ENCODE data around the gene ABCA5.

The ABCA5 gene

DNA sequence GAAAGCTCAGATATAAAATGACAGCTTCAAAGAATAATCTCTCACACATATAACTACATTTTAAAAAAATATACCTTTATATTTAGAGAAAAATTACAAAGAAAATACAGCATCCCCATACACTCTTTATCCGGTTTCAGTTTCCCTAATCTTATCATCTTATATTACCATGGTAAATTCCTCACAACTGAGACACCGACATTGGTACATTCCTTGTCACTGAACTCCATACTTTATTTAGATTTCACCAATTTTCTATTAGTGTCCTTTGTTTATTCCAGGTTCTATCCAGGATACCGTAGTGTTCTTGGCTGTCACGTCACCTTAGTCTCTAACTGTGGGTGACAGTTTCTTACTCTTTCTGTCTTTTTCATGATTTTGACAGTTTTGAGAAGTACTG, 76.3 kb downstream of the ABCA5 start:
- no peak for DNase-seq

DNA sequence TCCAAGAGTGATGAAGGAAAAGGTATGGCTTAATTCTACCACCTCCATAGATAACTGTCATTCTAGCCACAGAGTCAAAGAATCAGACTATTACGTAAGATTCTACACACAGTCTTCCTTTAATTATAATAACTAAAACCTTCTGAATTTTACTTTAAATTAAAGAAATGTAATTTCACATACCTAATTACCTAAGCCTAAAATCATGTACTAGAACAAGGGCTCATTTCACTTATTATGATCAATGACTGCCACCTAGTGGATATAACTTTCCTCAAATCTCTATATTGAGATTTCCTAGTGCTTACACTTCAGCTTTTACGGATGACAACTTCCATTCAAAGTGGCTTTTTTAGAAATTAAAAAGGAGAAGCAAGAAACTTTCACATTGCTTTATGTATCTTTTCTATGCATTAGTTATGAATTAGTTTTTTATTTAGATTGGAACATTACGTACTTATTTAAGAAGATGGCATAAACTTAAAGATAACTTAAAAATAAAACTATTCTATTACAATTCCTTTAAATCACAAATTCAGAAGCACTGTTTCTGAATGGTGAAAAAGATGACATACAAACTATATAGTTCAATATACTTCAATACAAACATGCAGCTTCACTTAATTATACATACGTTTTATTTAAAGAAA, 80.1 kb downstream of the ABCA5 start:
- no peak for DNase-seq

DNA sequence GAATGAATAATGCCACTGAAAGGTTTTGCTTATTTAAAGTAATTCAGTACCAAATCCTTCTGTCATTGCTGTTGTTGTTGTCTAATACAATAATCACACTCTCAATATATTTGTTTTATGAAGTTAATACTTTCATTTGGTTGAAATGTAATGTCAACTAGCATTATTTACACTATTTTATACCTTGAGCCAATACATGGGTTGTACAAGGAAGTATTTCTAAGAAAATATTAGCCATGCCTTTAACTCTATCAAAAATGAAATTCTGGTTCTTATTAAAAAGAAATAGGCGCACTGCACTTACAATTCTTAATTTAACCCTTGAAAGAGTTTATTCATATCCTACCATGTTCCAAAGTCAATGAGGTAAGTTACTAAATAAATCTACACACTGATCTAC, 80.7 kb downstream of the ABCA5 start:
- no peak for DNase-seq

DNA sequence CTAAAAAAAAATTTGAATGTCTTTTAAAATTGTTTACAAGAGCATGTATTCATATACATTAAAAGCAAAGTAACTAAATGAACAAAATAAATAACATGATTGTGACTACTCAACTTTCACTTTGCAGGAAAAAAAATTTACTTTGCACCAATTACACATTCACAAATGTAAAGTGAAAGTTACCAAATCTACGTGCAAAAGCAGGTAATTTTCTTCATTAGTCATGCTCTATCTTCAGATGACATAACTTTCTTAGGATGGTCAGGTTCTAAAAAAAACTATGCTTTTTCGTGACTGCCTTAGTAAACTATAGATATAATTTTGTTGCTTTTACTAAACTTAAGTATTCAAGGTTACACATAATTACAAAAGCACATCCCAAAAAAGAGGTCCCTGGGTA, 81.3 kb downstream of the ABCA5 start:
- DNase-seq, result no peak

DNA sequence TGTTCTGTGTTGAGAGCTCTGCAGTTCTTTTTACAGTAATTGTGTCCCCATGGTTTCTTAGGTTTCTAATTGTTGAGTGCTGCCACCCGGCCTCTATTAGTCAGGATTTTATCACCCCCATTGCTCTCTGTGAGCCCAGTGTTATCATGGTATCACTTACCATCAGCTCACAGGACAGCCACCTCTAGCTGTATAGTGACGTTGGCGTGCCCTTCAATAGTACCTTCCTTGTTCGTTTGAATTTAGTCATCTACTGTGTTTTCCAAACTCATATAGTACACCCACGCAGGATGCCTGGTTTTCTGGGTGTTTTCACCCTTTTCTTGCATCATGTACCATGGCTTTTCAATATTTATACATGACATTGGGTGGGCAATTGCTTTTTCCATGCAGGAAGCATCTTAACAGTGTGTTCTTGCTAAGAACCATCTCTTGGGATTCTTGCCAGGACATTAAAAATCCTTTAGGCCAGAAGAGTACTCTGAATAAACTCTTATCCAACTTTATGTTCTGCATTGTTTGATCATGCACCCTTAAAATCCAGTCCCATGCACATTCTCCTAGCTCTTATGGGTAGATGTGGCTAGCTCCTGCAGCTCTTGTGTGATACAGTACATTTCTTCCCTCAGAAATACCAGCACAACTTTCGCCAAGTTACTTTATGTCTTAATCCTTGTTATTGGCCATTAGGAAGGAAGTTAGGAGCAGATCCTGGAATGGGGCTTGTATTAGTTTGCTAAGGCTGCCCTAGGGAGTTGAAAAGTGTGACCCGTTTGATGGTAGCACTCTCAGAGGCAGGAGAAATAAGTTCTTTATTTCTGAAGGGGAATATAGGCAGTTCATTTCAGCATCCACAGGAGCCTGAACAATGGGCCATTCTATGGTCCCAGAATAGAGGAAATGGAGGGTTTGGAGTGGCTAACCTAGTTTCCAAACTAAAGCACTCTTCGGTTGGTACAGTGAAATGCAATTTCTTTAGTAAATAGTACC, 87.0 kb downstream of the ABCA5 start:
- no peak for DNase-seq

DNA sequence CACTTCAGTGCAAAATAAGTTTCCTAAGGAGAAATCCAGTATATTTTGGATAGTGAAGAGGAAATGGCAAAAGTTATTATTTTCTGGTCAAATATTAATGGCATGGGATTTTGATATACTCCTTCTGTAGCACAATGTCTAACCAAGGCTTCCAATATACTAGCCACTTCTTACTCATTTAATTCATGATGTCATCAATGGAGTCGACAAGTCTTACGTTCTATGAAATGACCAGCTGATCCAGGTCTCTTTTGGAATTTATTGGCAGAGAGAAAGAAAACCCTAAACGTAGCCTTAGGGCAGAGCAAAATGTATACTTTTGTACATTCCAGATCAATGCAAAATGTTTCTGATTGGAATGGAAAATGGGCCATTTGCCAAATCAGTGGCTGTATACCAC, 90.0 kb downstream of the ABCA5 start:
- no peak for DNase-seq

DNA sequence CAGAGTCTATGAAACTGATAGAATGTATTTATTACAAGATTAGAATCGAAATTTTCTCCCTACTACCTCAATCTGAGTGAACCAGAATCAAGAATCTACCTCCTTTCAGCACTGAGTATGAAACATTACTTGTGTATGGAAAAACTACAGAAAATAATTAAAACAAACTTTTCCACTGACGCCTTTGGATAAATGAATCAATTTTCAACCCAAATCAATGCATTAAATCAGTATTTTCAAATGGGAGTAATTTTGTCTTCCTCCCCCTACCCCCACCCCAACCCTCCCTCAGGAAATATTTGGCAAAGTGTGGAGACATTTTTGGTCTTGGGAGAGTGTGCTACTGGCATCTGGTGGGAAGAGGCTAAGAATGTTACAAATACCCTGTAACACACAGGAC, 90.5 kb downstream of the ABCA5 start:
- DNase-seq, result no peak

DNA sequence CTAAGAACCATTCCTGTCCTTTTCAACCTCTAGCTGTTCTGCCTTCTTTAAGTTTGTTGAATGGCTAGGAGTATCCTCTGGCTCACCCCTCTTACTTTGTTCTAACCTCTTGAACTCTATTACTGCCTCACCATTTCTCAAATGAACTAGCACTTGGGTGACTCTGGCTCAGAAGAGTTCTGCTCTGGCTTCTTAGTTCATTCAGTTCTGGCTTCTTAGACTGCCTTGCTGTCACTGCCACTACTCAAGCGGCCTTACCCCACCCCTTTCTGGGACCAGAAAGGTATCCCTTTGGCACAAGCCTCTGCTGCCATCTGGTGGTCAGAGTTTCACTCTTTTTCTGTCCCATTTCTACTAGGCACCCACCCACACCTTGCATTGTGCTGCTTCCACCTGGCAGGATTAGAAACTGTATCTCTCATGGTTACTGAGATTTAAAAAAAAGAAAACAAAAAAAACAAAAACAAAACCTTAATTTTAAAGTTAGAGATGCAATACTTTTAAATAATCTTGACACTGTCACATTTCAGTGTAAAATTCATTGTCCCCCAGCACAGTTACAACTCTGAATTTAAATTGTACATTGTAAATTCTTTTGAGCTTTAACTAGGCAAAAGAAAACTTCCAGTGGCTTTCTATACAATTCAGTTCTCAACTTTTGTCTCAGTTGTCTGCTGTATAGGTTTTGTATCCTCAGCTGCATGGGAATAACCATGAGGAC, 91.4 kb downstream of the ABCA5 start:
- peak; percentile 11 for DNase-seq

DNA sequence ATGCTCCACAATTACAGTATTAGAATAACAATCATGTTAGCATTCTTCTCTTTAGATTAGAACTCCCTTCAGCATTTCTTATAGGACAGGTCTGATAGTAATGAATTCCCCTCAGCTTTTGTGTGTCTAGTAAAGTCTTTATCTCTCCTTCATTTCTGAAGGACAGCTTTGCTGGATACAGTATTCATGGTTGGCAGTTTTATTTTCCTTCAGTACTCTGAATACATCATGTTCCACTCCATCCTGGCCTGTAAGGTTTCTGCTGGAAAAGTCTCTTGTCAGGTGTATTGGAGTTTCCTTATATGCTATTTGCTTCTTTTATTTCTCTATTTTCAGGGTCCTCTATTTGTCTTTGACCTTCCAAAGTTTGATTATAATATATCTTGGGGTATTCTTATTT, 94.3 kb downstream of the ABCA5 start:
- DNase-seq, result no peak

DNA sequence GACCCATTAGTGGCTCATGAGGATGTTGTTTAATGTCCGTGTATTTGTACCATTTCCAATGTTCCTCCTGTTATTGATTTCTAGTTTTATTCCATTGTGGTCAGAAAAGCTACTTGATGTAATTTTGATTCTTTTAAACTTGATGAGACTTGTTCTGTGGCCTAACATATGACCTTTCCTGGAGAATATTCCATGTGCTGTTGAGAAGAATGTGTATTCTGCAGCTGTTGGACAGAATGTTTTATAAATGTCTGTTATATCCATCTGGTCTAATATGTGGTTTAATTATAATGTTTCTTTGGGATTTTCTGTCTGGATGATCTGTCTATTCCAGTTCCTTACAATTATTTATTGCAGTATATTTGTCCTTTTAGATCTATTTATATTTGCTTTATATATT, 95.4 kb downstream of the ABCA5 start:
- DNase-seq, result no peak

DNA sequence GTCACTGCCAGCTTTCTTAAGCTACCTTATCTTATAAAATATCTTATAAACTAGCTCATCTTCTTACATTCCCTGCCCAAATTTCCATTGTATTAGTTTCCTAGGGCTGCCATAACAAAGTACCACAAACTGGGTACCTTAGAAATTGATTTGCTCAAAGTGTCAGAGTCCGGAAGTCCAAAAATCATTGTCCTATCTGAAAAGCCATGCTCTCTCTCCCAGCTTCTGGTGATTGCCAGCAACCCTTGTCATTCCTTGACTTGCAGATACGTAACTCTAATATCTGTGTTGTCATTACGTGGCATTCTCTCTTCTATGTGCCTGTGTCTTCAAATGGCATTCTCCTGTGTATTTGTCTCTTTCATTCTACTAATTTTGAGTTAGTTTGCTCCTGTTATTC, 96.0 kb downstream of the ABCA5 start:
- no peak for DNase-seq

DNA sequence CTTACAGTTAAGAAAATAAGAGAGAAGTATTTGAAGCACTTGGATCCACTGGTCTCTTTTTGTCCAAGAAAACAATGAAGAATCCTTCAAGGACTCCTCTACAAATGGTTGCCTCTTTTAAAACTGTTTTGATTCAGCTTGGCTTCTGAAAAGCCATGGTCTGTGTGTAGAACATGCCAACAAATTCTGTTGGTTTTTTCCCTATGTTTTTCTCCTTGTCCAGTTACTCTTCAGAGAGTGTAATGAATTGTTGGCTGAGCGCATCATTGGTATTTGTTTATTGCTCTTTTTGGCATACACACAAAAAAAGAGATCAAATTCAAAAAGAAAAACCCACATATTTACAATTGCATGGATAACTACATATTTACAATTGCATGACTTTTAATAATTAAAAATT, 98.4 kb downstream of the ABCA5 start, which contains the start of gene ABCA10:
ABCA10 (minus strand) TSS at position 249 of the 400 bp plus-strand sequence. CDS start 3,466 bp downstream, outside the sequence.
- DNase-seq, result no peak

DNA sequence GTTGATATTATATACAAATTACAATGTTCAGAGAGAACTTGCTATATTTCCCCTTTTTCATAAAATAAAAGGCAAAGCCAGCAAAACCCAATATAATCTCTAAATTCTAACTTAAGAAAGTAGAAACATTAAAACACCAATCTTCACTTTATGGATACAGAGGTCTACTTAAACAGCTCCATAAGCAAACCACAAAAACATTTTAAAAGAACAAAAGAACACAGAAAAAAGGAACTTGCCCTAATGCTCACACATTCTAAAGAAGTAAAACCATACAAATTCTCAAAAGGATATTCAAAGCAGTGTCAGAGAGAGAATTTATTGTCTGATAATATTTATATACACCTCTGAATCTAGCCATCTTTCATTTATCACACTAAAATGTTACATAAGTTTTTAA, 98.9 kb downstream of the ABCA5 start:
- DNase-seq, result no peak

DNA sequence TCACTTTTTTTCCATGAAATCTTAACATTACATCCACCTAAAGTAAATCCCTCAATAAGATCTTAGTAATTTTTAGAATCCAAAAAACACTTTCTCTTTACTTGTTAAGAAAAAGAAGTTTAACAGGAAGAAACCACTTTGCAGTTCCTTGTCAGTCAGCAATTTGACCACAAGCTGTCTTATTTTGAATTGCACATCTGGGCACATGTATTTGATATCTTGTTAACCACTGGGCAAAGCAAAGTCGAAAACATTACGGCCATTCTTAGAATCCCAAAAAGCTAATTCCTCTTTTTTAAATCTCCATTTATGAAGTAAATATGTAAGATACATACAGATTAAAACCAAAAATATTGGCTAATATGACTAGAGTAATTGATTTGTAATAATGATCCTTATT, 99.4 kb downstream of the ABCA5 start:
- no peak for DNase-seq

DNA sequence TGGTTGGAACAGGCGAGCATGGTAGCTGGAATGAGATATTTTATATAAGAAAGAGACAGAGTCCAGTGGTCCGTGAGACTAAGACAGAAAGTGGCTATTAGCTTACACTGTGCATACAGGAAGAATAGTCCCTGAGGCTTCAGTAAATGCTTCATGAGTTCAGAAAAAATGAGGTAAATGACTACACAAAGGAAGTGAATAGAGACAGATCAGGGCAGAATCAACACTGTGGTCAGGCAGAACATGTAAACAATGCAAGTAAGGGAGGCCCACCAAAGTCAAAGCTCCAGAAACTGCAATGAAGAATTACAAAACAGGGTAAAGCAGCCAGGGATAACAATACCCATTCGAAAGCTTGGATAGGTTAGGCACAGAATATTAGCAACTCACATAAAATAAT, 103.1 kb downstream of the ABCA5 start:
- DNase-seq, result no peak

DNA sequence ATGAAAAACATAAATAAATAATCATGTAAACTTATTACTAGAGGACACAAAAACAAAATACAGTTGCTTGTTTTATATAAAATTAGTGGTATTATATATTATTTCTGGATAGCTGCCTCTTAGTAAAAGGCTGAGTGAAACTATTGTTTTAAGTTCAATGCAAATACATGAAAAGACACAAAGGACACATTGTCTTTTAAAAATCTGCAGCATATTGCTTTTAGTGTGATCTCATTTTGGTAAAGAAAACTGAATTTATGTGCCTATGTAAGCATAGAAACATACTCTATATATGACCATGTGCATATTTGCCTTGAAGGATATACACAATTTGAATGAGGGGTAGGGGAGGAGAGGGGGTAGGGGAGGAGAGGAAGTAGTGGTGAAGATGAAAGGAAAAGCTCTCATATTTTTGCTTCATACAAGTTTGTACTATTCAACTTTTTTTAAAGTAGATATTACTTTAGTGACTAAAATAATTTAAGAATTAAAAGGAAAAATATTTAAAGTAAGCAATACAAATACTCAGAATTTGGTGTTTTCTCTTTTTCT, 104.2 kb downstream of the ABCA5 start:
- no peak for DNase-seq

DNA sequence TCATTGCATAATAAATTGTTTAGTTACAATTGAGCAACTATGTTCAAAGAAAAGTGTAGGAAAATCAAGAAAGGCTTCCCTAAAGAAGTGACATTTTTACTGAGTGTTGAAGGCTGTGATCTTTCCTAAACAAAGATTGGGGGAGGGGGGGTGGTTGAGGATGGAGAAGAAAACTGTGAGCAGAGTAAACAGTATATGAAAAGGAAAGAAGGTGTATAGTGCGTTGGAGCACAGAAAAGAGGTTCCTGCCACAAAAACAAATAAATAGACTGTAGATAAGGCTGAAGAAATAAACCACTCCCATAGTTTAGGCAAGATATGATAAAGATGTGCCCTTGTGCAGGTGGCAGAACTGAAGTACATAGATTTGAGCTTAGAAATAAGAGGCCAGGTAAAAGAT, 106.8 kb downstream of the ABCA5 start:
- DNase-seq, result no peak

DNA sequence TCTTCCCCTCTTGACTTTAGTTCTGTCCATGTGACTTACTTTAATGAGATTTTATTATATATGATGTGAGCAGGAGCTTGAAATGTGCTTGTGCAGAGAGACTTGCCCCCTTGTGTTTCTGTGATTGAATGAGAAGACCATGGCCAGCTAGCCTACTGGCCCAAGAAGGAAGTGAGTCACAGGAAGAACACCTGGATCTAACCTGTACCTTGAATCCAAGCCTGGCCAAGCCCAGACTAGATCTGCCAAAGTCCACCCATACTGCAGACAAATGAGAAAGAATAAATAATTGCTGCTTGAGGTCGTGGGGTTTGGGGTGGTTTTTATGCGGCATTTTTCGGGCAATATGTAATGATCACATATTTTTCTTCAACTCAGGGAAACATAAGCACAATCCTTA, 107.9 kb downstream of the ABCA5 start:
- no peak for DNase-seq

DNA sequence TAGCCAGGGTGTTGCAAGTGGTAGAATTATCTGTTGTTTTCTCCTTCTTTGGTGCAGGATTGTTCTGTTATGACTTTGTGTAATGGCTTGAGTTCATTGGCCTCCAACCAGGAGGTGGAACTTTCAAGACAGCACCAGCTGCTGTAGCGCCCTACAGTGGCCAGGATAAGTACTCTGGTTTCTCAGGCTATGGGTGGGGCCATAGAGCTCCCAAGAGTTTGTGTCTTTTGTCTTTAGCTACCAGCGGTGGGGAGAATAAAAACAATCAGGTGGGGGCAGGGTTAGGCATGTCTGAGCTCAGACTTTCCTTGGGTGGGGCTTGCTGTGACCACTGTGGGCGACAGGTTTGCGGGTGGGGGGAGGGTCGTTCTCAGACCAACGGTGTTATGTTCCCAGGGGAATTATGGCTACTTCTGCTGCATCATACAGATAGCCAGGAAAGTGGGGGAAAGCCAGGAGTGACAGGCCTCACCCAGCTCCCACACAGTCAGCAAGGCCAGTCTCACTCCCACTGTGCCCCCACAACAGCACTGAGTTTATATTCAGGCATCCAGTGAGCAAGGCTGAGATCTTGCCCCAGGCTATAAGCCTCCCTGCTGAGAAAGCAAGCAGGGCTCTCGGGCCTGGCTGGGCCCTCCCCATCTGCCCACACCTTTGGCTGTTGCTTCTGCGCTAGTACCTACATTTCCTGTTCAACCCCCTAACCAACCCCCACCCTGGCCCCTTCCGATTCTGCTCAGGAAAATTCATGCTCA, 113.7 kb downstream of the ABCA5 start:
- DNase-seq, result no peak

DNA sequence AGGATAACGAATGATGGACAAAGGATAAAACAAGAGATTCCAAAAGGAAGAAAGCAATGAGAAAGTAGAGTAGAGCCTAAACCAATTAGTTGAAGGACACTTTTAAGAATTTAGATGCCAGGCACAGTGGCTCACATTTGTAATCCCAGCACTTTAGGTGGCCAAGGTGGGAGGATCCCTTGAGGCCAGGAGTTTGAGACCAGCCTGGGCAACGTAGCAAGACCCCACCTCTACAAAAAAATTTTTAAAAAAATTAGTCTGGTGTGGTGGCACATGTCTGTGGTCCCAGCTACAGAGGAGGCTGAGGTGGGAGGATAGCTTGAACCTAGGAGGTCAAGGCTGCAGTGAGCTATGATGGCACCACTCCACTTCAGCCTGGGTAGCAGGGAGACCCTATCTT, 118.3 kb downstream of the ABCA5 start:
- DNase-seq, result no peak

DNA sequence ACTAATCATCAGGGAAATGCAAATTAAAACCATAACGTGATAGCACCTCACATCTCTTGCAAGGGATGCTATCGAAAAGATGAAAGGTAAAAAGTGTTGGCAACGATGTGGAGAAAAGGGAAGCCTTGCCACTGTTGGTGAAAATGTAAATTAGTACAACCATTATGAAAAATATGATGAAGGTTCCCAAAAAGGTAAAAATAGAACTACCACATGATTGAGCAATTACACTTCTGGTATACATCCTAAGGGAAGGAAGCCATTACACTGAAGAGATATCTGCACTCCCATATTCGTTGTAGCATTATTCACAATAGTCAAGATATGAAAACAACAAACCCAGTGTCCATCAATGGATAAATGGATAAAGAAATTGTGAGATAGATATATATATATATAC, 119.8 kb downstream of the ABCA5 start:
- no peak for DNase-seq

DNA sequence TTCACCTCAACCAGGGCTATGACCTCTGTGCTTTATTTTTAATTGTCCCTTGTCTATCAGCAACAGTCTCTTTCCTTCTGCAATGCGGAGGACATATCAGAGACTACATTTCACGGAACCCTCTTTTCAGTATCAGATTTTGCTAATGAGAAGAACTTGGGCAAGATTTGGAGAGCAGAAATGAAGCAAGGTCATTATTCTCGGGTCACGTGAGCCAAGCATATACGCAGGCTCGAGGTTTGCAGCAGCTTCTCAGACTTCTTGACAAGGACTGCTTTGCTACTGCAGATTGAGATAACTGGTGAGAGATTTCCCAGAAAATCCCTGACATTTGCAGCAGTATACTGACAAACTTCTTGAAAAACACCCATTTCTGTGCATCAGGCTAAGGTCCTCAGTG, 128.7 kb downstream of the ABCA5 start:
- no peak for DNase-seq

All from SIG-M5 (cell line).